ENCODE measurements around the gene CDR2.

DNA sequence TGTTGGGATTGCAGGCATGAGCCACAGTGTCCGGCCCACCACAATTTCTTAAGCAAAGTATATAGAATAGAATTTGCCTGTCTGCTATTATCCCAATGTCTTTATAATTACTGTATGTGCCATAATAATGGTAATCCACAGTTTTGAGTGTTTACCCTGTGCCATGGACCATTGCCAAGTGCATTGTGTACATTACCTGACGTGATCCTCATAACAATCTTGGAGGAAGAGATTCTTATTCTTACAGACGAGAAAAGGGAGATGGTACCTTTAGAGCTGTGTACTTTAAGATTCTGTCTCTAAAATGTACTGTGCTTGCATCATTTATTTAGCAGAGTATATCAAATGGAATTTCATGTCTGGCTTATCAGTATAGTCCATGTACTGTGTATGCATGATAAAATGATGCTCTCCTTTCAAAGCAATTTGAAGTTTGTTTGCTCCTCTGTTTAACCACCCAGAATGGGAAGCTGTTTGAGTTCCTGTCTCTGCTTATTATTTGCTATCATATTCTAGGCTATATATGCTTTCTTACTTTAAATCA is 13.8 kb upstream of the CDR2 start:
- TF ChIP-seq CTCF (IDR thresholded peaks at IDR 0.05) (no peak), EZH2 (IDR thresholded peaks at IDR 0.05; ENCODE audit: borderline replicate concordance, insufficient read depth, low read depth, low read length, poor library complexity, severe bottlenecking) (no peak)
